HG03378 (cell line): ENCODE data around the gene DERL2.

Experiments used
- ATAC-seq: cut with Tn5 transposase; IDR thresholded peaks from one replicate; pipeline ENCODE4 v1.9.1; 2021; ENCODE audit warnings: mild to moderate bottlenecking, moderate library complexity; ENCODE audit not compliant: unreplicated experiment

Gene DERL2

GRCh38 chr17:5485270-5486205, at the start of gene DERL2:
TSS of gene DERL2 (minus strand) at chr17:5486178. CDS start at chr17:5486161, 17 bp downstream.
- peak; percentile 14 for ATAC-seq

GRCh38 chr17:5535436-5535835, 49.5 kb upstream of the DERL2 start:
- ATAC-seq, result no peak

GRCh38 chr17:5533486-5534315, 47.7 kb upstream of the DERL2 start:
- ATAC-seq, result no peak

GRCh38 chr17:5532581-5532980, 46.6 kb upstream of the DERL2 start:
- ATAC-seq, result no peak

- ATAC-seq, result no peak
These were observed 45.1 kb upstream of the DERL2 start for GRCh38 chr17:5531085-5531418.

- no peak for ATAC-seq
These were observed 44.5 kb upstream of the DERL2 start for GRCh38 chr17:5530265-5531084.

GRCh38 chr17:5527601-5528250, 41.7 kb upstream of the DERL2 start:
- ATAC-seq, result no peak

GRCh38 chr17:5526821-5527598, 41.0 kb upstream of the DERL2 start:
- no peak for ATAC-seq

GRCh38 chr17:5523249-5523648, 37.3 kb upstream of the DERL2 start:
- ATAC-seq, result no peak

- ATAC-seq, result no peak
These were observed 36.5 kb upstream of the DERL2 start for GRCh38 chr17:5522476-5522875.

GRCh38 chr17:5516060-5516792, 30.2 kb upstream of the DERL2 start:
- ATAC-seq, result no peak

GRCh38 chr17:5514976-5515375, 29.0 kb upstream of the DERL2 start:
- no peak for ATAC-seq

GRCh38 chr17:5513628-5514027, 27.6 kb upstream of the DERL2 start:
- ATAC-seq, result no peak

GRCh38 chr17:5511401-5512225, 25.6 kb upstream of the DERL2 start:
- ATAC-seq, result no peak

- ATAC-seq, result no peak
These were observed 24.8 kb upstream of the DERL2 start for GRCh38 chr17:5510771-5511170.

GRCh38 chr17:5509482-5509881, 23.5 kb upstream of the DERL2 start:
- no peak for ATAC-seq

GRCh38 chr17:5508810-5509209, 22.8 kb upstream of the DERL2 start:
- ATAC-seq, result no peak

GRCh38 chr17:5506307-5506706, 20.3 kb upstream of the DERL2 start:
- ATAC-seq, result no peak
